PC-3 (cell line): ENCODE data around the gene DTNBP1.

Experiments
- CTCF ChIP-seq: fragments of 300-600 bp; sonication (generic); conservative IDR thresholded peaks from 2 replicates; pipeline ENCODE4 v1.5.1; 2017; ENCODE audit warnings: antibody characterized with exemption, low read depth, mild to moderate bottlenecking, low read length
- EZH2 ChIP-seq: fragments of 300-600 bp; sonication (generic); IDR thresholded peaks from one replicate; pipeline ENCODE4 v1.6.1; 2017; ENCODE audit warnings: antibody characterized with exemption, mild to moderate bottlenecking, low read length; ENCODE audit not compliant: unreplicated experiment
- EZH2phosphoT487 ChIP-seq: fragments of 300-600 bp; sonication (generic); IDR thresholded peaks from 2 replicates; pipeline ENCODE4 v1.6.1; 2018; ENCODE audit warnings: mild to moderate bottlenecking, antibody characterized with exemption, low read length, borderline replicate concordance

- TF ChIP-seq EZH2phosphoT487 (no peak), CTCF (no peak), EZH2 (no peak)
Observed at GRCh38 chr6:15491986-15492269, 170.9 kb downstream of the DTNBP1 start.
